ENCODE results near the gene MYH15. TPM values are rescaled to one million over a fixed set of nuclear protein-coding genes. Genes with fewer than 3 reads are reported as not detected.

Gene MYH15
- total RNA-seq, 2 experiments from 2014 or later, result 0.46 to 0.57 TPM

DNA sequence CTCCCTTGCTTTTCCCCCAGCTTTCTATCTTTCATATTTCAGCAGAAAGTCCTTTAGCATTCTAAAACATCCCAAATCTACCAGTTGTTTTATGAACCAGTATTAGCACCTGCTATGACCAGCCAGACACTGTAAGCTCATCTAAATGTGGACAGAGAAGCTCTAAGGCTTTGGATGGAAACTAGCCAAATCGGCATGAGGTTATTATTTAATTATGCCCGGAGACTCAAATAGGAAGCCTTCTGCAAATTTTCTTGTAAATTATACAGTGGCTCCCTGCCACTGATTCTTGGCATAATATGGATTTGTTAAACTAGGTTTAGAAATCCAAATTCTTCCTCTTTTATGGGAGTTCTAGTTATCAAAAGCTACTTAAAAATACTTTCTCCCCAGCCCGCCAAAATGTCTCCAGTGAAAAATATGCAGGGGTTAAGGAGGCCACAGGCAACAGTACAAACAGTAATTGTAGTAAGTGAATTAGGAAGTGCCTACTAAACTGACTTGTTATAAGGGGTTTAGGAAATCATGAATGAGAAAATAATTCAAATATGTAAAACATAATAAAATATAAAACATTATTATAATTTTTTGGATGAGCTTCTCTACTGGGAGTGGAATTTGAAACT lies 15.4 kb downstream of the MYH15 start:
- no peak for TF ChIP-seq CTCF (conservative IDR thresholded peaks at IDR 0.05; ENCODE audit: low read length)
- TF ChIP-seq EZH2phosphoT487 (IDR thresholded peaks at IDR 0.05; ENCODE audit: borderline replicate concordance, low read depth, low read length), result no peak
- H3K9me2 ChIP-seq (ENCODE audit: insufficient read depth, low read length), result no peaks in the 10 kb centered on the region
- H3K27ac ChIP-seq (ENCODE audit: low read depth, low read length, poor library complexity, severe bottlenecking), result no peak overlapping the region
- CTCF ChIA-PET (ENCODE audit: unreplicated experiment), result no interaction called here
- no peaks in the 10 kb centered on the region for H4K20me1 ChIP-seq (ENCODE audit: insufficient read depth, low read length)
- POLR2A ChIA-PET, result no interaction called here
- BruUV-seq (replicated peaks), result no TSS peak
- no peaks in the 10 kb centered on the region for H3K4me1 ChIP-seq (ENCODE audit: insufficient read depth, low read length, poor library complexity, severe bottlenecking)
- intact Hi-C loops (cut with micrococcal nuclease; ENCODE audit: unreplicated experiment), result no loop called here
- H2AFZ ChIP-seq (ENCODE audit: low read length), result no peak overlapping the region
- no peaks in the 10 kb centered on the region for H3K36me3 ChIP-seq (ENCODE audit: insufficient read depth, low read length)
- no peak overlapping the region for H3K4me3 ChIP-seq (ENCODE audit: low read depth, low read length, poor library complexity, severe bottlenecking)
- no peaks in the 10 kb centered on the region for H3K9me3 ChIP-seq (ENCODE audit: low read length)
- DNase-seq (ENCODE audit: low spot score), result no peak
- H3K79me2 ChIP-seq (ENCODE audit: insufficient read depth, low read depth, low read length), result no peaks in the 10 kb centered on the region
- H3K4me2 ChIP-seq (ENCODE audit: low read length), result no peak overlapping the region

- Histone ChIP-seq H3K9me2 (ENCODE audit: insufficient read depth, low read length) (no peaks in the 10 kb centered on the region), H3K79me2 (ENCODE audit: insufficient read depth, low read depth, low read length) (no peaks in the 10 kb centered on the region), H3K36me3 (ENCODE audit: insufficient read depth, low read length) (no peaks in the 10 kb centered on the region), H4K20me1 (ENCODE audit: insufficient read depth, low read length) (no peaks in the 10 kb centered on the region), H3K4me2 (ENCODE audit: low read length) (no peak overlapping the region), H3K27ac (ENCODE audit: low read depth, low read length, poor library complexity, severe bottlenecking) (no peak overlapping the region), H2AFZ (ENCODE audit: low read length) (no peak overlapping the region), H3K9me3 (ENCODE audit: low read length) (no peaks in the 10 kb centered on the region), H3K4me1 (ENCODE audit: insufficient read depth, low read length, poor library complexity, severe bottlenecking) (no peaks in the 10 kb centered on the region), H3K4me3 (ENCODE audit: low read depth, low read length, poor library complexity, severe bottlenecking) (no peak overlapping the region)
- no TSS peak for BruUV-seq (replicated peaks)
- intact Hi-C loops (cut with micrococcal nuclease; ENCODE audit: unreplicated experiment), result no loop called here
- peak; percentile 32; the same call in 1 of the 2 replicates for TF ChIP-seq CTCF (conservative IDR thresholded peaks at IDR 0.05; ENCODE audit: low read length)
- TF ChIP-seq EZH2phosphoT487 (IDR thresholded peaks at IDR 0.05; ENCODE audit: borderline replicate concordance, low read depth, low read length), result no peak
- no peak for DNase-seq (ENCODE audit: low spot score)
- POLR2A ChIA-PET, result interaction anchor here (1.2 kb wide), 1 partner anchor 14 kb away, joined by 3 read pairs; no protein-coding TSS in a partner anchor
- CTCF ChIA-PET (ENCODE audit: unreplicated experiment), result no interaction called here
Measured at GRCh38 chr3:108493862-108494261, 16.5 kb downstream of the MYH15 start.

GRCh38 chr3:108491456-108491855 lies 18.9 kb downstream of the MYH15 start:
- no peaks in the 10 kb centered on the region for H4K20me1 ChIP-seq (ENCODE audit: insufficient read depth, low read length)
- no peak overlapping the region for H2AFZ ChIP-seq (ENCODE audit: low read length)
- H3K9me3 ChIP-seq (ENCODE audit: low read length), result no peaks in the 10 kb centered on the region
- H3K4me1 ChIP-seq (ENCODE audit: insufficient read depth, low read length, poor library complexity, severe bottlenecking), result no peaks in the 10 kb centered on the region
- H3K4me3 ChIP-seq (ENCODE audit: low read depth, low read length, poor library complexity, severe bottlenecking), result no peak overlapping the region
- ChIA-PET CTCF (ENCODE audit: unreplicated experiment) (interaction anchor here (0.6 kb wide), 1 partner anchor 13 kb away, joined by 4 read pairs; no protein-coding TSS in a partner anchor), POLR2A (no interaction called here)
- TF ChIP-seq CTCF (conservative IDR thresholded peaks at IDR 0.05; ENCODE audit: low read length) (no peak), EZH2phosphoT487 (IDR thresholded peaks at IDR 0.05; ENCODE audit: borderline replicate concordance, low read depth, low read length) (no peak)
- no peaks in the 10 kb centered on the region for H3K36me3 ChIP-seq (ENCODE audit: insufficient read depth, low read length)
- no peak overlapping the region for H3K4me2 ChIP-seq (ENCODE audit: low read length)
- no TSS peak for BruUV-seq (replicated peaks)
- no peak for DNase-seq (ENCODE audit: low spot score)
- intact Hi-C loops (cut with micrococcal nuclease; ENCODE audit: unreplicated experiment), result no loop called here
- H3K79me2 ChIP-seq (ENCODE audit: insufficient read depth, low read depth, low read length), result no peaks in the 10 kb centered on the region
- H3K9me2 ChIP-seq (ENCODE audit: insufficient read depth, low read length), result no peaks in the 10 kb centered on the region
- H3K27ac ChIP-seq (ENCODE audit: low read depth, low read length, poor library complexity, severe bottlenecking), result no peak overlapping the region

Data from OCI-LY7 (cell line).